Measurements from ENCODE around the gene MTAP.

The MTAP gene

GRCh38 chr9:21927752-21928151, 125.3 kb downstream of the MTAP start:
- no peak for TF ChIP-seq CTCF (IDR thresholded peaks at IDR 0.05)
- Histone ChIP-seq H3K27ac (no peak overlapping the region), H3K4me3 (no peak overlapping the region)
- no peak for DNase-seq (ENCODE audit: low spot score)

- no peak overlapping the region for H3K27ac ChIP-seq
- no peak overlapping the region for H3K4me3 ChIP-seq
- no peak for DNase-seq (ENCODE audit: low spot score)
- no peak for TF ChIP-seq CTCF (IDR thresholded peaks at IDR 0.05)
These were observed 129.0 kb downstream of the MTAP start for GRCh38 chr9:21931428-21931827.

DNA sequence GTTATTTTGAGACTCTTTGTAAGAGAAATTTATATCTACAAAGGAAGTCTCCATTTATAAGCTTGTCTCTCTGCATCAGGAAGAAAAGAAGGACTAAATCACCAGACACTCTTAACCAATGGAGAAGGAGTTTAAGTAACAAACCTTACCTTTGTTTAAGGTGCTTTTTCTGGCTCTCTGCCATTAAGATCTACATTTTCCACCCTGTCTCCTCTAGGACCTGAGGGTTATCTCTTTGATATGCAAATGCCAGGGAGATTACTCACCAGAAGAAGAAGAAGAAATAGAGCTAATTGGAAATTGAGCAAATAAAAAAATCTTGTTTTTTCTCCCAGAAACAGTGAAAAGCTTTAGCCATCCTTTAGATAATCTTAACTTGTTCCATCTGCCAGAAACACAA, 130.8 kb downstream of the MTAP start:
- Histone ChIP-seq H3K27ac (no peak overlapping the region), H3K4me3 (no peak overlapping the region)
- no peak for TF ChIP-seq CTCF (IDR thresholded peaks at IDR 0.05)
- DNase-seq (ENCODE audit: low spot score): no peak

DNA sequence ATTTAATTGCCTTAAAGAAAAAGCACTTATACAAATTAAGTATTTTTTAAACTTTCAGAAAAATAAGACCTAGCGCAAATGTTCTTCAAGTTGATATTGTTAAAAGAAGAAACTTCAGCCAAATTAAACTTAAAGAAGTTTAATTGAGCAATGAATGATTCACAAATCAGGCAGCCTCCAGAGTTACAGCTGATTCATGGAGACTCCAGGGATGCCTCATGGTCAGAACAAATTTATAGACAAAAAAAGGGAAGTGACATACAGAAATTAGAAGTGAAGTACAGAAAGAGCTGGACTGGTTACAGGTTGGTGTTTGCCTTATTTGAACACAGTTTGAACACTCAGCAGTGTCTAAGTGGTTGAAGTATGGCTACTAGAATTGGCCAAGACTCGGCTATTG, 131.4 kb downstream of the MTAP start:
- DNase-seq (ENCODE audit: low spot score): no peak
- TF ChIP-seq CTCF (IDR thresholded peaks at IDR 0.05): no peak
- no peak overlapping the region for H3K4me3 ChIP-seq

DNA sequence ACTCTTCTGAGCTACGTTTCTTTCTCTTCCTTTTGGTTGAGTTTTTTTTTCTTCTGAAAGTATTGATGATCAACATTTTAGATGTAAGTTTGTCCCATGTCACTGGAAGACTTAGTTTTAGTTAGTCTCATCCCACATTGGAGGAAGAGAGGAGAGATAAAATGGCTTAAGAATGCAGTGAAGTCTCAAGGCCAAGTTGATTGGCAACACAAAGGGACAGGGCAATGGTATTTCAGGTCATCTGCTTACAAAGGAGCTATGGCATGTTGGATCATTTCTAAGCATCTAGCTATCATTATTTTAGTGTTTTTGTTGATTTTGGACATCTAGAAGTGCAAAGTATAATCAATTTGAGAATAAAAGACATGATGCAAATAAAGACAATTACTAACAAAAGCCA, 133.2 kb downstream of the MTAP start:
- no peak overlapping the region for H3K27ac ChIP-seq
- no peak for TF ChIP-seq CTCF (IDR thresholded peaks at IDR 0.05)
- DNase-seq (ENCODE audit: low spot score): no peak
- no peak overlapping the region for H3K4me3 ChIP-seq

More for the DNA sequence above, 131.4 kb downstream of the MTAP start:
- H3K27ac ChIP-seq: no peak overlapping the region

DNA sequence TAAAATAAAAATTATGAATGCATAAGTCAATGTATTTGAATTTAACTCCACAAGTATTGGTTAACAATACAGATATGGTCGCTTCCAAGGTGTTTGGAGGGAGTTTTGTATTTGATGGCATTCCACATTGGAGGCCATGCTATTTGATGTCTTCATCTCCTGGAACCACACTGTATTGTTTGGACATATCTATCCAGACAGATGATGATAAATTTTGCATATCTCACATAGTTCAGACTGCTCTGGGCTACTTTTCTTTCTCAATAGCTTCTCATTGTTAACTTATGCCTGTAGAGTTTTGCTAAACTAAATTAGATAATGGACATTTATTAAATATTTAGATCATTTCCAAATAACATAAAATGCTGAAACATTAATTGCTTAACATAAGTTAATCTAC, 133.7 kb downstream of the MTAP start:
- no peak overlapping the region for H3K4me3 ChIP-seq
- no peak for DNase-seq (ENCODE audit: low spot score)
- TF ChIP-seq CTCF (IDR thresholded peaks at IDR 0.05): no peak
- no peak overlapping the region for H3K27ac ChIP-seq

DNA sequence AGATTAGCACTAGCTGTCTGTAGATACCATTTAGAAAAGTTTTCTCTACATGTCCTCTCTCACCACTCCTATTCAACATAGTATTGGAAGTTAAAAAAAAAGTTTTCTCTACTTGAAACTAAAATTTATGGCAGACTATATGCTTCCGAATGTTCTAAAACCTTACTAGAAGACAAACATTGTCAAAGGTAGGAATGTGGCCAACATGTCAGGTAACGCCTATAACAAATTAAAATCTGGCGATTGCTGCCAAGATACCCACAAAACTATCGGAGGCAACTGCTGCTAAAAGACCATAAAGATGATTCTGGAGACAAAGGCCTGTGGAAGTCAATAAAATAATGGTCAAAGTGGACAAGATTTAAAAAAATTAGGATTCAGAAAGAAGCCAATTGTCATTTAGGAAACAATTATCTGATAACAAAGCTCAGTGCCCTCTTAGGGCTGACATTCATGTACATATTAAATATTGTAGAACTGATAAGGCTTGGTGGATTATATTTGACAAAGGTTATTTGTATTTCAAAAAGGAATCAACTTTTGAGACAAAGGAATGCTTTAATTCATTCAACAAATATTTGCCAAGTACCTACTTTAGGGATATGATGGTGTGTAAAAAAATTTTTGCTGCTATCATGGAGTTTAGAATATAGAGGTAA, 139.0 kb downstream of the MTAP start:
- no peak for TF ChIP-seq CTCF (IDR thresholded peaks at IDR 0.05)
- Histone ChIP-seq H3K4me3 (no peak overlapping the region), H3K27ac (no peak overlapping the region)
- no peak for DNase-seq (ENCODE audit: low spot score)

Data from coronary artery (tissue), 2 donors.